Putamen (tissue), 1 donor: ENCODE data around the gene SHOC1.
"Not testable (repeated sequence)": the region's sequence is repeated elsewhere in the genome, so short reads cannot be mapped to it uniquely, and the experiment has no call there.

ENCODE experiments used
- DNase-seq: peaks from one replicate; pipeline ENCODE4 v3.0.0-alpha.2; 2016; ENCODE audit warnings: low spot score

The SHOC1 gene

DNA sequence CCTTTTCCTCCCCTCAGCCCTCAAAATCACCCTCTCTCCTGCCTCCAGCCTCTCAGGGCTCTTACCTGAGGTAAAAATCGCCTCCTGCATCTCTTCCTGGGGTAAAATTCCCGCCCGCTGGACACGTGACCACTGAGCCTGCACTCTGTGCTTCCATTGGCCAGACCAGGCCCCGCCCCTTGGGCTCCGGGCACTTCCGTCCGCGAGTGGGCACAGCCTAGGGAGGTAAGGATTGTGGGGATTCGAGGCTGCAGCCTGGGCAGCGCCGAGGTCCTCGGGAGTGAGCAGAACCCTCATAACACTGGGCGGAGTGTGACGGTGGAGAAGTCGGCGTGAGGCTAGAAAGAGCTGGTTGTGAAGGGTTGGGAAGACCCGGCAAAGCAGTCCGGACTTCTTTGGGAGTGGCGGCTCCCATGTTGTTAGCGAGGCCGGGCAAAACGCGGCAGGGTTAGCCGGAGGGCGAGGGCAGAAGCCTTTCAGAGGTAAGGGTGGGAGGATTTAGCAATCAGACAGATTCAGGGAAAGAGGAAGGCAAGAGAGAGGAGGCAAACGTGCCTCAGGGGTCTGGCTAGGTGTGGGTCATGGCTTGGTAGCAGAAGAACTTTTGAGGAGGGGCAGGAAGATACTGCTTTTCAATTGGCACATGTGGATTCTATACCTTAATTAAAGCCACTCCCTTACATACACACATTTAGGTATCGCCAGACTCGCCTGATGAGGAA, at the start of gene SHOC1:
SHOC1 (minus strand) TSS at position 103 of the 722 bp plus-strand sequence. CDS start 3,519 bp downstream, outside the sequence.
- DNase-seq = no peak

DNA sequence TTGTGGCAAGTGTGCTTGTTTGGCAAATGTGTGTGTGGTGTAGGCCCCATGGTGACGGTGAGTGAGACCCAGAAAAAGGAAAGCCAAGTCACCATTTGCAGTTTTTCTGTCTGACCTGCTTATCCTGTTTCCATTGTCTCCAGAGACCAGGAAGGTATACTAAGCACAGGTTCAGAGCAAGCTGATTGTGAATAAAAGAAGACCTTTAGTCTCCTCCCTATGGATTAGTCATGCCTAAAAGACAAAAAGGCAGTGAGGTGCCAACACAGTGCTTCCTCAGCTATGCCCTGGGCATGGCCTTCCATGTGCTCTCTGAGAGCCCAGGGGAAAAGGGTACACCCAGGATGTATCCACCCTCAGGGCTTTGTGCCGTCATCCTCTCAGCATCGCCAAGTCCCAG, 49.2 kb upstream of the SHOC1 start:
- DNase-seq = no peak

DNA sequence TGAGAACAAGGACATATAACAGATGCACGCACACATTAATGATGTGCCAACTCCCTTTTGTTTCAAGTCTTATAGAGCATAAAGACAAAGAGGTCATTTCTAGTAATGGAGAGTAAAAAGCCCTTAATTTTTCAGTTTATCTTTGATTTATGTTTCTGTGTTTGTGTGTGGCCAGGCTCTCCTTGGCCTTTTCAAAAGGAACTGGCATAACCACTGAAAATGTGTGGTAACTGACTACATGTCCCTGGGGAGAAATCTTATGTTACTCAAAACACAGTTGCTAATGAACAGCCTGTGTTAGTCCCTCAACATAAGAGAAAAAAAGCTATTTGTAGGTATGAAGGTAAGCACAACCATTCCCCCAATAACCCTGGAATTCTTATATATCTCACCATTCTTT, 47.6 kb upstream of the SHOC1 start:
- no peak for DNase-seq

DNA sequence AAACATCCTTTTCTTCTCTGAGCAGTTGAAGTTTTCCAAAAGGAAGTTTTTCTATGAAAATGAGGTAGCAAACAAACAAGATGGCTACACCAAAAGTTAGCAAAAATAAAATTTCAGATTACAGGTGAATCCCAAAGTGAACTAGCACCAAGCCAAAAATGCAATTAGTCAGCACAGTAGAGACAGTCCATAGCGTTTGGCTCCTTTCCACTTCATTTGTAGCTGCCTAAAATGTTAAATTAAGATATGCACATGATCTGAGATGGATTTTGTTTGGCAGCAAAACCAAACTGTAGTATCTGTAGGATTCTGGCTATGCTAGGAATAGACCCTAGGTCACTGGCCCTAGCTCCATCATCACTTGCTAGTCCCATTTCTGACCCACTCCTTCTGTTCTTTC, 45.7 kb upstream of the SHOC1 start:
- no peak for DNase-seq

DNA sequence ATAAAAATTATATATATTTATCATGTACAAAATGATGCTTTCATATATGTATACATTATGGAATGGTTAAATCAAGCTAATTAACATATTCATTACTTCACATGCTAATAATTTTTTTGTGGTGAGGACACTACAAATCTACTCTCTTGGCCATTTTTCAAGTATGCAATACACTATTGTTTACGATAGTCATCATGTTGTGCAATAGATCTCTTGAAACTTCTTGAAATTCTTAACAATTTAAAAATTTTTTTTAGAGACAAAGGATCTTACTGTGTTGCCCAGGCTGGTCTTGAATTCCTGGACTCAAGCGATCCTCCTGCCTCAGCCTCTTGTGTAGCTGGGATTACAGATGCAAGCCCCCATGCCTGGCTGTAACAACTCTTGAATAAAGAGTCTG, 45.2 kb upstream of the SHOC1 start:
- DNase-seq = no peak

DNA sequence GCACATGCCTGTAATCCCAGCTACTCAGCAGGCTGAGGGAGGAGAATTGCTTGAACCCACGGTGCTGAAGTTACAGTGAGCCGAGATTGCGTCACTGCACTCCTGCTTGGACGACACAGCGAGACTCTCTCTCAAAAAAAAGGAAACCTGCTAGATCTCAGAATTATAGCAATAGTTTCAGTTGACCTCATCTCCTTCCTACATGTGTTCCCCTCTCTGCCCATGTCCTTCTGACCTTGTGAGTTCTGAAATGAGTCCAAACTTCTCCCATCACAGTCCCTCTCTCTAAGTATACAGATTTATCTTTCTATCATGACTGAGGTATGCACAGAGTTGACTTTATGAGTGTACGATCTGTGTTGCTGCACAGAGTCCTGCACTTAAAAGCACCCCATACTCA, 44.6 kb upstream of the SHOC1 start:
- no peak for DNase-seq

DNA sequence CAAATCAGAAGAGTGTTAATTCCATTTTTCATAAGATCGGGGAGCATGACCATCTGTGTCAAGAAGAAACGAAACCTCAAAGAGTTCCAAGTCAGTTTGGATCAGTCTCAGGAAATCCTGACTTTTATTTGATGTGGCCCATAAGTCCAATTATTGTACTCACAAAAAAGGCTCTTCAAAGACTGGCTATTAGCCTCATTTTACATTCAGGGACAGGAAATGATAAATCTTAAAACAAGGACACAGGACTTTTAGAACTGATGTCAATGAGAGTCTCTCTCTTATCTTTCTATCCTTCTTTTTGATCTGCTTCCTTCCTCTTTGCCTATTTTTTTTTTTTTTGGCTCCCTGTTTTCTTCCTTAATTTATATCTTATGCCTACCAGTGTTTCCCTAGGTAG, 43.7 kb upstream of the SHOC1 start:
- no peak for DNase-seq

DNA sequence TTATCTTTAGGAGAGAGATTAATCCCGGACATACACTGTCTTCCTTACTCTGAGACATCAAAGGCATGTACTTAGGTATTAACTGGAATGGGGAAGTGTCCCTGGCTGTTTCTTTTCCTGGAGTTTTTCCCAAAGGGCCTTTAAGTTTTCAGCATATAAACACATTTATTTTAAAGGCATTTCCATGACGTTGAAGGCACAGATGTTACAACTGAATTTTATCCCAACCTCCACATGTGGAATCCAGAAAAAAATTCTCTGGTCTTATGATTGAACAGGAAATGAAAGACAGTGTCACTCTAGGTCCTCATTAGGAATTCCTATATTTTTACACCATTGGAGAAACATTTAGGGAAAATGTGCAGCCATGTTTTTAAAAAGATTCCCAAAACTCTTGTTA, 41.6 kb upstream of the SHOC1 start:
- no peak for DNase-seq

DNA sequence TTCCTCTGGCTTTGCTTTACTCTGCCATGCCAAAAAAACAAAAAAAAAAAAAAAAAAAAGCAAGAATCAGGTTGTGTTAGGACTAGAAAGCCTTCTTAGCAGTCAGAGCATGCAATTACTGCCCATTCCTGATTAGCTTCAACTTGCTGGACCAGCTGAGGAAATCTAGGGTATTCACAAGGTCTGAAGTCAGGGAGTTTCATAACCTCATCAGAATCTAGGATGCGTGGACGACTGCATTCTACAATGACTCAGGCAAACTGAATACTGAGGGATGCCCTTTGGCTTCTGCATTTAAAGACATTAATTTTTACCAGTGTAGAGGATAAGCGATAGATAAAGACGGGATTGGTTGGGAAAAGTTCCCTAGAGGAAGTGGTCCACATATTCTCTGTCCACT, 39.2 kb upstream of the SHOC1 start:
- DNase-seq = no peak

DNA sequence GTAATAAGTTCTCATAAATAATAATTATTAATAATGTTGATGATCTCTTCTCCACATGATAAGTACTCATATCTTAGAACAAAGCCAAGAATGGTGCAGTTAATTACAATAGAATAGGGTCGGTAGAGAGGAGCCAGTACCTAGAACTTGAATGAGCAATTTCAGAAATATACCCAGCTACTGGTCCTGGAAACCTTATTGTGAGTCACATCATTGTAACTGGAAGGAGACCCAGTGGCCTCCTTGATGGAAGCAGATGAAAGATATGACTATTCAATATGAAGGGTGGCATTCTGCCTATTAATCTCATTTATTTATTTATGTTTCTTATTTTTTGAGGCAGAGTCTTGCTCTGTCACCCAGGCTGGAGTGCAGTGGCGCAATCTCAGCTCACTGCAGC, 37.7 kb upstream of the SHOC1 start:
- no peak for DNase-seq

DNA sequence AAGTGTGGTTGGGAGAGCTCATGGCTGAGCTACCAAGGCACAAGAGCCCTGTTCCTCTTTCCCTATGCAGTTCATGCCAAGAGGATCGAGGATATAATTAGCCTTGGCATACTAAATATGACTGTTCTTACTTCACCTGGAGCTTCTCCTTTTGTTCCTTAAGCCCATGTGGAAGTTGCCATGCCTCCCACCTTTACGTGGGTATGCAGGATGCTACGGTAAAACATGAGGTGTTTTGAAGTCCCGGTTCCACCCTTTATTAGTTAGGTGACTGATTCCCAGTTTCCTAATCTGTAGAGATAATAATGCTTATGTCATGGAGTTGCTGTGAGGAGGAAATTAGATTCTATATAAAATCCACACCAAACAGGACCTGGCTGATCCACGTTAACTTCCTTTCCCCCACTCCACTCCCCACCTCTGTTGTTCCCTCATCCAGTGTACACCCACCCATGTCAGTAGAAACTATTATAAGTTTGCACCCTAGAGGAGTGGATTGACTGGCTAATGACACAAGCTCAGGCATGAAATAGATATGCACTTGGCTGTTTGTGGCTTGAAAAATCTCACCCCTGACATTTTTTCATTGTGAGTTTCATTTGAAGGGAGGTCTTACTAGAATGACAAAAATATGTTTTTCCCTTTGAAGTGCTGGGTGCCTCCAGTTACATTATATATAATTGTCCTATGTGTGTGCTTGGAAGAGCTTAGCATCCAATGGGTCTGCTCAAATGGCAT, 36.8 kb upstream of the SHOC1 start:
- DNase-seq = peak; percentile 24

DNA sequence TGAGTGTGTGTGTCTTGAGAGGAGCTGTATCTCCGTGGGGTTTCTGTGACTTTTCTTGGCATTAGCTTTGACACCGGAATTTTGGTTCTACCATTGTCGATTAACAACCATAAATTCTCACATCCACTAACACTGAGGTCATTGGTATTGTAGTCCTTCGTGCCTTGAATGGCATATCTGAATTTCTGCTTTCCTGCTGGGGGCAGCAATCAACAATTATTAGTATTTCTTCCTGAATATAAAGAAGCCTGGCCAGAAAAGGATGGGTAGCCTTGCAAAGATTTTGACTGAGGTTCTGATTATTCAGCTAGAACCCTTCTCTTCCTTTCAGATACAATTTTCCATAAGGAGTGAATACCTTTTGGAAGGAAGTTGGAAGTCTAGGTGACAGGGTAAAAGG, 33.5 kb upstream of the SHOC1 start:
- DNase-seq = no peak

DNA sequence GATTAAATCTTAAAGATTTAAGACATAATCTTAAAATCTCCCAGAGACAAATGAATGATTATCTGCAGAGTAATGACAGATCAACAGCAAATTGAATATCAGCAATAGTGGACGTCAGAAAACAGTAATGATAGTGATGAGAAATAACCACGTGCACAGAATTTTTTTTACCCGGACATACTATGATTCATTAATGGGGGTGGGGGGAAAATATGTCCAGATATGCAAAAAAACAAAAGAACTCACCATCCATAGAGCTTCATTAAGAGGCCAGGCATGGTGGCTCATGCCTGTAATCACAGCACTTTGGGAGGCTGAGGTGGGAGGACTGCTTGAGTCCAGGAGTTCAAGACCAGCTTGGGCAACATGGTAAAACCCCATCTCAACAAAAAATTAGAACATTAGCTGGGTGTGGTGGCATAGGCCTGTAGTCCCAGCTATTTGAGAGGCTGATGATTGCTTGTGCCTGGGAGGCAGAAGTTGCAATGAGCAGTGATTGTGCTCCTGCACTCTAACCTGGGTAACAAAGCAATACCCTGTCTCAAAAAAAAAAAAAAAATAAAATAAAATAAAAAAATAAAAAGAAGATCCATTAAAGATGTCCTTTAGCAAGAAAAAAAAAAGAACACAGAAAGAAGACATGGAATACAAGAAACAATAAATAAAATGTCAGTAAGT, 30.9 kb upstream of the SHOC1 start:
- DNase-seq = no peak

DNA sequence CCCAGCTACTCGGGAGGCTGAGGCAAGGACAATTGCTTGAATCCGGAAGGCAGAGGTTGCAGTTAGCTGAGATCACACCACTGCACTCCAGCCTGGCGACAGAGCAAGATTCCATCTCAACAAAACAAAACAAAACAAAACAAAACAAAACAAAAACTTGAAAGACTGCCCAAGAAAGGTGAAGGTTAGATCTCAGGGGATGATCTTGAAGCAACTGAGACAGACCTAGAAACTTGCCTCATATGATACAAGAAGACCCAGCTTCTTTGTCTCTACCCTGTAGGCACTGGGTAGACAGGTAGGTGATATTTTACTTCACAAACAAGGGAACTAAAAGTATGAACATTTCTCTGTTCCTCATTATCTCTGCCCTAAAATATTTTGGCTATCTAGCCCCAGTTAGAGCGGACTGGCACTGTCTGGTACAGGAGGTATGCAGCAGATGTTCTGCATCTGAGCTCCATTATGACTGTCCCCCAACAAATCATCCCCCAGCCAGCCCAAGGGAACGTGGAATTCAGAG, 26.3 kb upstream of the SHOC1 start:
- DNase-seq = no peak

DNA sequence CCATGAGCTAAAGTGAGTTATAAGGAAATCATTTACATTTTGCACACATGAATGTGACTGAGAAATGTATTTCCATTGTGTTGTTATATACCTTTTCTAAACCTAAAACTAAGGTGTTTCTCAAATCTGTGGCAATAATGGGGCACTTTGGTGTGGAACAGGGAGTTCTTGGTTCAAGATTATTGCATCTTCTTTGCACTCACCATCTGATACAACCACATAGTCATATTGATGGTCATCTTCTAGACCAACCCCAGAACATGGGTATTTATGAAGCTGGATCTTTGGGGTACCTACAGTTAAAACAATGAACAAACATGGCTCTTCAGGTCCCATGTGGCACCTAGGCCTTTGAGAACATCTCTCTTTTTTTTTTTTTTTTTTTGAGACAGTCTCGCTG, 24.6 kb upstream of the SHOC1 start:
- DNase-seq = no peak

DNA sequence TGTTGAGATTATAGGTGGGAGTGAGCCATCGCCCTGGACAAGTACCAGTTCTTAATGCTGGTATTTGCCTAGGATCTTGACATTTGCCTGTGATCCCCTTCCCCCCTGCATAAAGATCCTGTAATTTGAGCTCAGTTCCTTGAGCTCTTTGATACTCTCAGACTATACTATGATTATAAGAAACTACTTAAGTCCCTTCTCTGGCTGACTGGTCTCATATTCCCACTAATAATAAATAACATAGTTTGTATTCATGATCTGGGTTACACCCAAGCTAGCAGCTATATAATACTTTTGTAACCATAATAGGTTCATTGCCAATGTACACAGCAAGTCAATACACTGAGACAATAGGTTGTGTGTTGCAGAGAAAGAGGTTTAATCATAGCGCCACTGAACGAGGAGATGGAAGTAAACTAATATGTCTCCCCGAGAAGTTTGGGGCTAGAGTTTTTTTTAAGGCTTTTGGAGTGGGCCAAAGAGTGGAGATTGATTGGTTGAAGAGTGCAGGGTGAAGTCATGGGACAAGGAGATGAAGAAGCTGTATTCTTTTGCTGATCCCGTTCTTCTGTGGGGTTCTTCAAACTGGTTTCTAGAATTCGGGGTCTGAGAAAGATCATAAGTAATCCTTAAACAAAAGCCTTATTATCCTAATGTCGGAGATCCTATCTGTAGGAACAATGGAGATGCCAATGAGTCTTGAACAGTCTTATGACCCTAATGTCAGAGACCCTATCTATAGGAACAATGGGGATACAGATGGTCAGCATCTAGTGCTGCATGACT, 20.7 kb upstream of the SHOC1 start:
- DNase-seq = no peak

DNA sequence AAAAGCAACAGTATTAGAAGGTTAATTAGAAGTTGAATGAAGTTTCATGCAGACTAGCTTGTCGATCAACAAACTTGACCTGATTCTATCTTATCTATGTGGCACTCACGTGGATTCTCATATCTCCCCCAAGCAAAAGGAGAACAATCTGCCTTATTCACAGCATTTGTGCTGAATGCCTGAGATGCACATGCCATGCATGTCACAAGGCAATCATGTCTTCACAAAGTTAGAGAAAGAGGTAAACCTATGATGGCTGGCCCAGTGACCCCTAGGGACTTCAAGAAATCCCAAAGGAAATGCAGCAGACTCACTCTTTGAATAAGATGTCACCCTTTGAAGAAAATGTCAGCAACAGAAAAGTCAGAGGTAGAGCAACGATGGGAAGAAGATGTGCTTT, 17.6 kb upstream of the SHOC1 start:
- DNase-seq = no peak

DNA sequence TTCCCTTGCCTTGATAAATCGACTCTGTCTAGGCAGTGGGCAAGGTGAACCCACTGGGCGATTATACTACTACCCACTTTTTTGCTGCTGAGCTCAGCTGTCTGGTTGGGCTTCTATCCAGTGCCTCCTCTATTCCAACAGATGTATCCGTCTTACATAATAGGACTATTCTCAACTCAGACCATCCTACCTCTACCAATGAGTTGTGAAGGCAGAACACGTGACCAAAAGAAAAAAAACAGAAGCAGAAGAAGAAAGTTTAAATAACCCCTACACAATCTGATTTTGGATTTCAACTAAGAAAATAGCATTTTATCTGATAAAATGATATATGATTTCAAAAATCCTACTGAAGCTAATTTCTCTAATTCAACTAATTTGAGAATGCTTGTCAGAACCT, 16.2 kb upstream of the SHOC1 start:
- no peak for DNase-seq

DNA sequence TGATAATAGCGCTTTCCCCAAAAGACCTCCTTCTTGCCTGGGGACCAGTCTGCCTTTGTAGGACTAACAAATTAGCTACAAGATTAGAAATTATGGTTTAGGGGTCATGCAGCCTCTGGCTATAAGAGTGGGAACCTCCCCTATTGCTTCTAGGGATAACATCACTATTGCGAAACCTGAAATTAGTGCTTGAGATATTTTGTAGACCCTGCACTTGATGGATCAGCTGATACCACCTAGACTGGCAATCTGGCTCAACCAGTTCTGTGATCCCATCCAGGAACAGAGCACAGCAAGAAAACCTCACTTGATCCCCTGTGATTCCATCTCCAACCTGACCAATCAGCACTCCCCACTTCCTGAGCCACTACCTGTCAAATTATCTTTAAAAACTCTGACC, 15.7 kb upstream of the SHOC1 start:
- DNase-seq = not testable (repeated sequence)

DNA sequence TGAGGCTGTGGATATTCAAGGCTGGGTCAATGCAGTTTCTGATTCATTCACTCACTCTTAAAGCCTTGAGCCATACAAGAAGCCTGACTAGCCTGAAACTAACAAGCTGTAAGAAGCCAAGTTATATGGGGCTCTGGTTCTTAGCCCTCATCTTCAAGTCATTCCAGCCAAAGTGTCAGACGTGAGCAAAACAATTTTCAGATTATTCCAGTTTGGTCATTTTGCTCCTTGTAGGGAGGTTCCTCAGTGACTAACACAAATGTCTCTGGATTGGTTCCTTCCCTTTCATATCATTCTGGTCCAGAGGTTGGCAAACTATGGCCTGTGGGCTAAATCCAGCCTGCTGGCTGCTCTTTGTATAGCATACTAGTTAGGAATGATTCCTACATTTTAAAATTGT, 12.5 kb upstream of the SHOC1 start:
- DNase-seq = no peak

DNA sequence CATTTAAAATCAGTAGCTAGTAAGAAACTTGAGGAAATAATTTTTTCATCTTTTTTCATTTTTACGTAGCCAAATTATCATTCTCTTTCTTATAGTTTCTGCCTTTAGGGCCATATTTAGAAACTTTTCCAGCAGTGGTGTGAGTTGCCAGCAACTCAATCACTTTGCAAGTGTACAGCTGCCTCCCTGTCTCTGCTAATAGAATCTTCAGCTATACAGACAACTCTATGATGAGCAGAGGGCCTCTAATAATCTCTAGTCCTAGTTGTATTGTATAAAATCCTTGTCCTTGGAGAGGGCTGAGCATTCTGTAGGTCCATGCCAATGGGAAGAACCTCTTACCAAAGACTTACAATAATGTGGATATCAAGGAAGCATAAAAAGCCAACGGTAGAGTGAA, 11.5 kb upstream of the SHOC1 start:
- no peak for DNase-seq

DNA sequence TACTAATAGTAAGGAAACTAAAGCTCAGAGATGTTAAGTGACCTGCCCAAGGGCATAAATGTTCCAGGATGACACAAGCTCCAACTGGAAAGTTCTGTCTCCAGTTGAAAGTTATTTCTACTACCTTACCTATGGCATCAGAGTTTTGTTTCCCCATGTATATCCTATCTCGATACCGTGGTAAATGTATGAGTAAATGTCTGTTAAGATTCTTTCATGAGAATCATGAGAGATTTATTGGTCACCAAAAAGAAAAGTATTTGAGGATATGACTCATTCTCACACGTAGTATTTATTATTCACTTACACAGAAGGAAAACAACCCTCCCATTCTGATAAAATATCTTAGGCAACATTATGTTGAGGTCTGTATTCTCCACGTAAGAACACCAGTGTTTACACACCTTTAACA, 11.1 kb upstream of the SHOC1 start:
- DNase-seq = no peak
